Epithelial cell of proximal tubule (primary cell): ENCODE data around the gene DLGAP5. TPM values are rescaled to one million over a fixed set of nuclear protein-coding genes. Genes with fewer than 3 reads are reported as not detected.

Source experiments
- DNase-seq: peaks from one replicate; pipeline ENCODE4 v3.0.0-alpha.2; 2011; ENCODE audit warnings: low read depth
- H3K4me3 ChIP-seq: 2 replicates; pipeline ENCODE4 v1.5.1; 2011; ENCODE audit warnings: low read depth, mild to moderate bottlenecking, low read length
- total RNA-seq: library from RNA; depleted of rRNA; stranded (reverse); fragments of >200 nt; gene quantifications from 2 replicates; pipeline ENCODE4 v1.2.3, GENCODE V29; 2015
- TF ChIP-seq, protein P1 (sequence below): conservative IDR thresholded peaks from 2 replicates; pipeline ENCODE4 v1.5.1; 2012; ENCODE audit warnings: low read depth, mild to moderate bottlenecking, low read length

DLGAP5 gene
- total RNA-seq, 1 donor from 2014 or later = 58.4 TPM

DNA sequence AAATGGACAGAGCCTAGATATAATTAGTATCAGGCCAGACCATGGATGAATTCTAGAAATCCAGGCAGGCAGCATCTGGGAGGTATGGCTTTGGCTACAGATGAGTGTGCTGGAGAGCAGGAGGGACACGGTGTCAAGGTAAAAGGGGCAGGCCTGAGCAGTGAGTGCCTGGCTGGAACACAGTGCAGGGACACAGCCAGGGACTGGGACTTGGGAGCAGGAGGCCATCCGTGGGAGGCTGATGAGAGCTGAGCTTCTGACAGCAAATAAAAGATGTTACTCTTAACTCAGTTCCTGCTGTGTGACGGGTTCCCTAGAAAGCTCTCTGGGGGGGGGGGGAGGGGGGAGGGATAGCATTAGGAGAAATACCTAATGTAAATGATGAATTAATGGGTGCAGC is 75.9 kb downstream of the DLGAP5 start:
- DNase-seq = no peak
- no peak overlapping the region for H3K4me3 ChIP-seq
- TF ChIP-seq, protein P1, sequence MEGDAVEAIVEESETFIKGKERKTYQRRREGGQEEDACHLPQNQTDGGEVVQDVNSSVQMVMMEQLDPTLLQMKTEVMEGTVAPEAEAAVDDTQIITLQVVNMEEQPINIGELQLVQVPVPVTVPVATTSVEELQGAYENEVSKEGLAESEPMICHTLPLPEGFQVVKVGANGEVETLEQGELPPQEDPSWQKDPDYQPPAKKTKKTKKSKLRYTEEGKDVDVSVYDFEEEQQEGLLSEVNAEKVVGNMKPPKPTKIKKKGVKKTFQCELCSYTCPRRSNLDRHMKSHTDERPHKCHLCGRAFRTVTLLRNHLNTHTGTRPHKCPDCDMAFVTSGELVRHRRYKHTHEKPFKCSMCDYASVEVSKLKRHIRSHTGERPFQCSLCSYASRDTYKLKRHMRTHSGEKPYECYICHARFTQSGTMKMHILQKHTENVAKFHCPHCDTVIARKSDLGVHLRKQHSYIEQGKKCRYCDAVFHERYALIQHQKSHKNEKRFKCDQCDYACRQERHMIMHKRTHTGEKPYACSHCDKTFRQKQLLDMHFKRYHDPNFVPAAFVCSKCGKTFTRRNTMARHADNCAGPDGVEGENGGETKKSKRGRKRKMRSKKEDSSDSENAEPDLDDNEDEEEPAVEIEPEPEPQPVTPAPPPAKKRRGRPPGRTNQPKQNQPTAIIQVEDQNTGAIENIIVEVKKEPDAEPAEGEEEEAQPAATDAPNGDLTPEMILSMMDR = no peak

DNA sequence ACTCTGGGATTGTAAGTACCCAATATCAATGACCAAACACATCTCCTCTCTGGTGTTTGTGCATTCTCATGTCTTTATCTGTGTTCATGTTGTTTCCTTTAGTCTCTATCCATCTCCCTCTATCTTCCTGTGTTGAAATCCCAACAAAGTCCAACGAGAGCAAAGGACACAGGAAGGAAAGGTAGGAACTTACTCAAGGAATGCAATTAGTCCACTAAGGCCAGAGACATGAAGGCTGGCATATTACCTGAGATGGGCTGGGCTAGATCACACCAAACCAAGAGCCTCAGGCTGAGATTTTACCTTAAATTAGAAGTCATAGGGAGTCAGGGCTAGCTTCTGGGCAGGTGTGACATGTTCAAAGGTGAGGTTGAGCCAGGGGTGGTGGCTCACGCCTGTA is 76.7 kb downstream of the DLGAP5 start:
- no peak for DNase-seq
- no peak overlapping the region for H3K4me3 ChIP-seq
- TF ChIP-seq, protein P1 = no peak

DNA sequence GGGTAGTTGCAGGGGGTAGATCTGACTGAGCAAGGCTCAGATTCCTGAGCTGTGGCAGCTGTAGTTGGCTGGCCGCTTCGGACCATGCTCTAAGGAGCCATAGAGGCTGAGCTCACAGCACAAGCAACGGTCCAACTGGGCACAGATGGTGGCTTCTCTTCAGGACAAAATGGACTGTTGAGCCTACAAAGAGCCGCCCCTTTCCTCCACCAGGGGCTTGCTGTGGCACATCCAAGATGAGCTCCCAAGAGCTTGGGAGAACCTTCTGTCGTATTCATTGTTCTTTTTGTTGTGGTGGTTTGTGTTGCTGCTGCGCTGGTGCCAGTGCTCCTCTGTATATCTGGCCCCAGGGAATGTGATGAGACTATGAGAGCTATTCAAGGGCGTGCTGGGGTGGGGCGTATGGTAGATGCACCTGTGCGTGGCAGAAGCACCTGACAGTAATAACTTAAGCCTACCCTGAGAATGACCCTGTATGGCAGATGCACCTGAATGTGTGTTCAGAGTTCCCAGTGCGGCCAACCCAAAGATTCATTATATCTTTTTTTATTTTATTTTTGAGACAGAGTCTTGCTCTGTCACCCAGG is 80.2 kb downstream of the DLGAP5 start:
- TF ChIP-seq, protein P1 = peak; percentile 5
- DNase-seq = no peak
- no peak overlapping the region for H3K4me3 ChIP-seq

DNA sequence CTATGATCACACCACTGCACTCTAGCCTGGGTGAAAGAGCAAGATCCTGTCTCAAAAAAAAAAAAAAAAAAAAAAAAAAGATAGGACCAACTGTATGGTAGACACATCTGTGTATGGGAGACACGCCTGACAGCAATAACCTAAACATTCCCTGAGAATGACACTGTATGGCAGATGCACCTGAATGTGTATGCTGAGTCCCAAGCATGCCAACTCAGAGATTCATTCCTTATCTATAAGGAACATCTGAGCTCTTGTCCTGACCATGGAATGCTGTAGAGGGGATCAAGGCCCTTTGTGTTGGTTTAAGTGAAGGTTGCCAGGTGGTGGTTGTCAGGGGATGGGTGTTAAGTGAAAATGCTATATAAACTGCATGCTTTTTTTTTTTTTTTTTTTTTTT is 81.5 kb downstream of the DLGAP5 start:
- DNase-seq = no peak
- no peak overlapping the region for H3K4me3 ChIP-seq
- TF ChIP-seq, protein P1 = no peak

DNA sequence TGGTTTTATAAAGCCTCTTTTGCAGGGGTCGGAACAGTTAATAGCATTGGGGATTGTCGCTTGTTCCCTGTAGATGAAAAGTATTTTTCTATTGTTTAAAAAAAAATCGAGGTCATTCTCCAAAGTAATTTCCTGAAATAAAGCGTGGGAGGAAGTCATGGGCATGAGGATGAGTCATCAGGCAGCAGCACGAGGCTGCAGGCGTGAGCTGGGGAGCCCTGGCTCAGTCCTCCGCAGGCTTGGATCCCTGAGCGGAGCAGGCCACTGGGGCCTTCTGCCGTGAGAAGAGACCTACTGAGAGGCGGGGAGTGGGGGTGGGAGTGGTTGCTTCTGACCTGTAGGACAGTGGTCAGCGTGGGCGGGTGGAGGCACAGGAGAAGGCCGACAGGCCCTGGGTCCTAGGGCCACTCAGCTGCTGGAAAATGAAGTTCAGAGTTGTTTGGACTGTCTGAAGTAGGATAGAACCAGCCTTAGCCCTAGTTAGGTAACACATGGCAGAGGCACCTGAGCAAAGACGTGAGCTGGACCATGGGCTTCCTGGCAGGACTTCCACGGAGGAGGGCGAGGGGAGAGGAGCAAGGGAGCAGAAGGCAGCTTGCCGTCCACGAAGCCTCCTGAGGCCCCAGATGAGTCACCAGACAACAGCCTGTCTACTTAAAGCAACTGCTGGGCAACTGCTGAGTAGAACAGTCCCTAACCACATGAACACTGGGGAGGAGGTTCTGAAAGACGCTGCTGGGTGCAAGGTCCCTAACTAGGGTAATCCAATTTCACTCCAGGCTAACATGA is 83.4 kb downstream of the DLGAP5 start:
- peak; percentile 80 for DNase-seq
- H3K4me3 ChIP-seq = peak overlapping the region; percentile 11
- TF ChIP-seq, protein P1 = no peak

DNA sequence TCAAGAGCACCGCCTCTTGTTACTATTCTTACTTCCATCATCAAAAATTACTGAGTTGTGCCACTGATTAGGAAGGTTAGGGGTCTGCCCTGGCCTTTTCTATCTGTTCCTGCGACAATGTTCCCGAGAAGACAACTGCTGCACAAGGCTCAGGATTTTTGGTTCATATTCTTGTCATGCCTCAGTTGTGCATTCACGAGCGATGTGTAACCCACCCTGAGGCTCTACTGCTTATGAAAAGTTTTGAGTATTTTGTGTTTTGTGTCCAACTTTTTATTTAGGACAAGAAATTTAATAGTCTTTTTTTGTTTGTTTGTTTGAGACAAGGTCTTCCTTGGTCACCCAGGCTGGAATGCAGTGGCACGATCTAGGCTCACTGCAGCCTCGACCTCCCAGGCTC is 85.4 kb downstream of the DLGAP5 start:
- no peak overlapping the region for H3K4me3 ChIP-seq
- no peak for DNase-seq
- TF ChIP-seq, protein P1 = no peak
